Smooth muscle cell of bladder (primary cell): ENCODE measurements around the gene CCNT2. TPM values are rescaled to one million over a fixed set of nuclear protein-coding genes. Genes with fewer than 3 reads are reported as not detected.

Experiments used
- total RNA-seq: library from RNA; depleted of rRNA; stranded (reverse); fragments of >200 nt; gene quantifications from 2 replicates; pipeline ENCODE4 v1.2.3, GENCODE V29; 2014

Gene CCNT2
- 18.9 and 21.9 TPM in 2 replicates for total RNA-seq

DNA sequence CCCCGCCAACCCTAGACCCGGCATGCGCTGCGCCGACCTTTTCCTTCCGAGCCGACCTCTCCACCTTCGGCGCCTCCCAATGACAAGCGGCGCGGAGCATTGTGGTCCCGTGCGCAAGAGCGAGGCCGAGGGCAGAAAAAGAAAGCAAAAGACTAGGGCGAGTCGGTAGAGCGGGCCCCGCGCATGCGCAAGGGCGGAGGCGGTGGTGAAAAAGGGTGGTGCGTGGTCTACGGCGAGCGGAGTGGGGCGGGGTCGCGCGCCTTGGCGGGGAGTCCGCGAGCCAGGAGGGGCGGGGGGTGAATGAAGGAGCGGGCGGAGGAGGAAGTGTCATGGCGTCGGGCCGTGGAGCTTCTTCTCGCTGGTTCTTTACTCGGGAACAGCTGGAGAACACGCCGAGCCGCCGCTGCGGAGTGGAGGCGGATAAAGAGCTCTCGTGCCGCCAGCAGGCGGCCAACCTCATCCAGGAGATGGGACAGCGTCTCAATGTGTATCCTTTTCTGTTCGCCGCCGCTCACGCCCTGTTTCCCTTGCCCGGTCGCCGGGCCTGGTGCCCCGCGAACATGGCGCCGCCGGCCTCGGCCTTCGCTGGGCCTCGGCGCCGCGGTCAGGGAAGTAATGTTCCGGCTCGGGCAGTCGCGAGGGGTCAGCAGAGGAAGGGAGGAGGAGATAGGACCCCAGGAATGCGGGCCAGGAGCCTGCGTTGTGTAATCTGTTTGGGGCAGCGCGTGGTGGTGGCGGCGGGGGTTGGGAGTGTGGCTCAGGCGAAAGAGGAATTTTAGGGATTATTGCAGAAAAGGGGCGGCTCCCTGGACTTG is at the start of gene CCNT2:
TSS of gene CCNT2 (plus strand) at position 297 of the 815 bp plus-strand sequence. CDS start at position 330, 33 bp downstream.

Other genes starting within 250 kb of the CCNT2 start
- gene TMEM163, start 199.8 kb upstream of the CCNT2 start, total RNA-seq, result not detected in 2 replicates
- under 0.01 TPM in 1 of 2 replicates, not detected in the other for gene ACMSD, start 80.2 kb upstream of the CCNT2 start, total RNA-seq
- gene MAP3K19, start 128.6 kb downstream of the CCNT2 start, total RNA-seq, result not detected in 2 replicates
- 63.3 and 66.7 TPM in 2 replicates for gene RAB3GAP1, start 133.5 kb downstream of the CCNT2 start, total RNA-seq